Subcutaneous abdominal adipose tissue (tissue), 5 donors: ENCODE results near the gene IGFLR1.

Experiments
- H3K27ac ChIP-seq: one replicate; pipeline ENCODE4 v1.7.0; 2013; ENCODE audit warnings: low read depth, mild to moderate bottlenecking, inconsistent platforms, low read length, moderate library complexity
- H3K27me3 ChIP-seq, 5 donors: one replicate each; pipeline ENCODE4 v1.7.0; 2013; ENCODE audit warnings: low read length in 5 of 5, inconsistent platforms in 1 of 5; ENCODE audit not compliant: control insufficient read depth in 5 of 5, insufficient read depth in 4 of 5
- H3K36me3 ChIP-seq, 5 donors: one replicate each; pipeline ENCODE4 v1.7.0; 2013; ENCODE audit warnings: low read length in 5 of 5; ENCODE audit not compliant: control insufficient read depth in 5 of 5, insufficient read depth in 5 of 5
- H3K4me1 ChIP-seq, 5 donors: one replicate each; pipeline ENCODE4 v1.7.0; 2013; ENCODE audit warnings: low read length in 5 of 5, mild to moderate bottlenecking in 3 of 5, moderate library complexity in 1 of 5; ENCODE audit not compliant: control insufficient read depth in 5 of 5, insufficient read depth in 5 of 5
- H3K4me3 ChIP-seq, 5 donors: one replicate each; pipeline ENCODE4 v1.7.0; 2013; ENCODE audit warnings: low read length in 5 of 5, low read depth in 1 of 5
- H3K9ac ChIP-seq, 5 donors: one replicate each; pipeline ENCODE4 v1.7.0; 2013; ENCODE audit warnings: low read length in 5 of 5, mild to moderate bottlenecking in 4 of 5, moderate library complexity in 3 of 5
- H3K9me3 ChIP-seq, 5 donors: one replicate each; pipeline ENCODE4 v1.7.0; 2013; ENCODE audit warnings: low read length in 5 of 5; ENCODE audit not compliant: control insufficient read depth in 5 of 5
- donor health status: healthy.
- donor health status: healthy.
- donor health status: healthy.
- donor health status: healthy.
- donor health status: healthy.

Gene IGFLR1

DNA sequence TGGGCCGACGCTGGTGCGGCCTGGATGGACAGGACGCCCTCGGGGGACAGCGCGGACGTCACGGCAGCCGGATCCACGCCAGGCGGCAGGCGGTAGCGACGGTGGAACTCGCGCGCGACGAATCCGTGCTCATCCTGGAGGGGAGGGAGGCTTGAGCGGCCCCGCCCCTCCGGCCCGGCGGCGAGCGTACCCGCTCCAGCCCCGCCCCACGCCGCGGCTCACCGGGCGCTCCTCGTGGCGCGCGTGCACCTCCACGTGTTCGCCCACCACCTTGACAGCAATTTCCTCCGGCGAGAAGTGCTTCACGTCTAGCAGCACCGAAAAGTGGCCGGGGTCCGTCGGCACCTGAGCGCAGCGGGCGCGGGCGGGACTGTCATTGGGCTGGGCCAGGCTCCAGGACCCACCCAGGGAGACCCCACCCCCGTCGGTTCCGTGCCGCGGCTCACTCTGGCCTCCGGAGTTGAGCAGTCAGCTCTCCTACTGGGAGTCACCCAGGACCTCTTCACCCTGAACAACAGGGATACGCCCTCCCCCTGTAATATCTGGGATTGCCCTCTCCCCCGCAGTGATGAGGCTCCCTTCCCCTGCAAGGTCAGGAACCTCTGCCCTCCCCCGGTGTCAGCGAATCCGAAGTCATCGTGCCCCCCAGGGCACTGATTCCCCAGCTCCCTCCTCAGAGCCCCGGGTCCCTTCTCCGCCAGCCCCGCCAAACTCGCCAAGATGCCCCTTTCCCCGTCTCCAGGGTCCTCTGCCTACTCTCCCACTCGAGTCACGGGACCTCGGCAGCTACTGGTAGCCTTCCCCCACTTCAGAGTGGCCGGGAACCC, 13.5 kb upstream of the IGFLR1 start:
- Histone ChIP-seq H3K9me3 (peaks cover 0 to under 1% (median 0%) of the 10 kb centered on the region in 5 donors), H3K27ac (peak overlapping the region; percentile 96), H3K36me3 (peaks cover 0 to 30% (median 26%) of the 10 kb centered on the region in 5 donors), H3K9ac (peak overlapping the region; percentile 35 to 92 (median 71)), H3K4me1 (peaks cover 0 to 59% (median 45%) of the 10 kb centered on the region in 5 donors), H3K27me3 (no peaks in the 10 kb centered on the region), H3K4me3 (peak overlapping the region; percentile 71 to 99 (median 98))

DNA sequence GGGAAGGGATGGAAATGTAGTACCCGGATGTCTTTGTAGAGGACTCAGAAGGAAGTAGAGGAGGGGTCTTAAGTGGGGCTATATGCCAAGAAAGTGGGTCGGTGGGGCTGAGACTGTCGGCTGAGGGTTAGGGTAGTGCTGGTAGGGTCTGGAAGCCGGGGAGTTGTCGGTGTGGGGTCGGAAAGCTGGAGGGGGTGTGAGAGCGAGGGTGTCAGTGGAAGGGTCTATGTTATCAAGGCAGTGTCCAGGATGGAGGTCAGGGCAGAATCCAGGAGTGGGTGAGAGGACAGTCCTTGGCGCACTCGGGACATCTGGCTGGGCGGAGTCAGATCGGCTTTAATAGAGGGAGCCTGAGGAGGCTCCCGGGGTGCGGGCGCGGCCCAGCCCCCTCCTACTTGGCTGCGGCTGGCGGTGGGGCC, 12.9 kb upstream of the IGFLR1 start:
- Histone ChIP-seq H3K27me3 (no peaks in the 10 kb centered on the region), H3K4me3 (peak overlapping the region in 4 of 5 donors; percentile 54 to 99 (median 84)), H3K9me3 (no peaks in the 10 kb centered on the region), H3K4me1 (peaks cover 0 to 60% (median 45%) of the 10 kb centered on the region in 5 donors), H3K9ac (peak overlapping the region in 1 of 5 donors; percentile 11), H3K27ac (peak overlapping the region; percentile 96), H3K36me3 (peaks cover 0 to 30% (median 26%) of the 10 kb centered on the region in 5 donors)

DNA sequence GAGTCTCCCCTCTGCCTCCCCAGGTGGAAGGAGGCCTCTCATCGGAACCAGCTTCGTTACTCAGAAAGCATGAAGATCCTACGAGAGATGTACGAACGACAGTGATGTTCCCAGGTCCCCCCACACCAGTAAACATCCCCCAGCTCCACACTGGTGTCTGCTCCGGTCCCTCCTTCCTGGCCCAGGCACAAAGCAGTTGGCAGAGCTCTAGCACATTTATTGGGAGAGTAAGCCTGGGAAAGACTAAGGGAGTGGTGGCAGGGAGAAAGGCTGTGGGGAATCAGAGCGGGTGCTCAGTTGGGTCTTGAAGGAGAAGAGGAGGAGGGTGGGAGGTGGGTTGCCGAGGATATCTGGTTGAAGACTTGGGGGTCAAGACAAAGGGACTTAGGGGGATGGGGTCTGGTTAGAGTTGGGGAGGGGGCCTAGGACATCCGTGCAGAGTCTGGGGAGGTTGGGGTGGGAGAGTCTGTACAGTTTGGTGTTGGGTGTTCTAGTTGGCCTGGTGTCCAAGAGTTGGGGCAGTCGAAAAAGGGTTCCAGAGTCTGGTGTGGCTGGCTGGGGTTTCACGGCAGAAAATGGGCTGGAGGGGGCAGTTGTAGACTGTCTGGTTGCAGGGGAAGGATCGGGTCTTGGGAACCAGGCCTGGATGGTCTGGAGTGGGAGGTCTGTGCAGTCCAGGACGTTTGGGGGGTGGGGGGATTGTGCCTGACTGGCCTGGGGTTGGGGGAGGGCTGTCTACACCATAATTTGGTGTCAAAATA, 12.3 kb upstream of the IGFLR1 start:
- Histone ChIP-seq H3K27me3 (no peaks in the 10 kb centered on the region), H3K9ac (peak overlapping the region in 1 of 5 donors; percentile 35), H3K4me1 (peaks cover 0 to 62% (median 49%) of the 10 kb centered on the region in 5 donors), H3K27ac (peak overlapping the region; percentile 96), H3K36me3 (peaks cover 0 to 30% (median 26%) of the 10 kb centered on the region in 5 donors), H3K9me3 (no peaks in the 10 kb centered on the region), H3K4me3 (peak overlapping the region in 2 of 5 donors; percentile 54 to 99)

DNA sequence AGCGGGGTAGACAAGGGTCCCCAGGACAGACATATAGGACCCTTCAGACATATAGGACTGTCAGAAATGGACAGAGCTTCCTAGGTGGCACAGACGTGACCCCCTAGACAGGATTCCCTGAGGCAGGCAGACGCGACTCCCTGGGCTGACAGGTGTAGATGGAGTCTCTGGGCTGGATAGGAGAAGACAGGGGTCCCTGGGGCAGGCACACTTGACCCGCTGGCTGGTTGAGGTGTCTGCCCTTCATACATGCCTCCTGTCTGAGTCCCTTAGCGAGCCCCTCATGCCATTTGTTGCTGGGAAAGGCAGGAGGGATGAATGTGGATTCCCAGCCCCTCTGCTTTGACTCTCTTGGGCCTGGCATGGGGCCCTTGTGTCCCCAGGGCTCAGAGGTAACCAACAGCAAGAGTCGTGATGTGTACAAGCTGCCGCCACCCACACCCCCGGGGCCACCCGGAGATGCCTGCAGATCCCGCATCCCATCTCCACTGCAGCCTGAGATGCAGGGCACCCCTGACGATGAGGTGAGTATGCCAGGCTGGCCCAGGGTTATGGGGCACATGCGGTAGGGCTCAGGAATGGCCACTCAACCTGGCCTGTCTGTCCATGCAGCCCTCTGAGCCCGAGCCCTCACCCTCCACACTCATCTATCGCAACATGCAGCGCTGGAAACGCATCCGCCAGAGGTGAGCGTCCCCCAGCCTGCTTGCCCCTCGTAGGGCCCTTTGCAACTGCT, 11.6 kb upstream of the IGFLR1 start:
- H3K4me3 ChIP-seq = no peak overlapping the region
- peak overlapping the region in 2 of 5 donors; percentile 18 to 21 for H3K9ac ChIP-seq
- H3K4me1 ChIP-seq = peaks cover 4 to 62% (median 50%) of the 10 kb centered on the region in 5 donors
- no peaks in the 10 kb centered on the region for H3K27me3 ChIP-seq
- H3K36me3 ChIP-seq = peaks cover 0 to 30% (median 26%) of the 10 kb centered on the region in 5 donors
- no peaks in the 10 kb centered on the region for H3K9me3 ChIP-seq
- H3K27ac ChIP-seq = peak overlapping the region; percentile 96

DNA sequence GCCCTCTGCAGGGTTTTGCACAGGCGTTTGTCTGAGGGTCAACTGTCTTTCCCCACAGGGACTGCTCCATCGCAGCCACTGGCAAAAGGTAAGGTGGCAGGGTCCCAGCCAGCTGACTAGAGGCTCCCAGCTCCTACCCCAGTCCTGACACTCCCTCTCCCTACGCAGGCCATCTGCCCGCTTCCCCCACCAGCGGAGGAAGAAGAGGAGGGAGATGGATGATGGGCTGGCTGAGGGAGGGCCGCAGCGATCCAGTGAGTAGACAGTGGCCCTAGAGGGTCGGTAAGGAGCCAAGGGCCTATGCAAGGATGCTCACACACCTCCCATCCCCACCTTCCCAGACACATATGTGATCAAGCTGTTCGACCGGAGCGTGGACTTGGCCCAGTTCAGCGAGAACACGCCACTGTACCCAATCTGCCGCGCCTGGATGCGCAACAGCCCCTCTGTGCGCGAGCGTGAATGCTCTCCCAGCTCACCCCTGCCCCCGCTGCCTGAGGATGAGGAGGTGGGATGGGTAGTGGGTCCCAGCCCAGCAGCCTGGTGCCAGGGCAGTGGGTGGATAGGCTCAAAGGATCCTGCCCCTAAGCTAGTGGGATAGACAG, 10.6 kb upstream of the IGFLR1 start:
- Histone ChIP-seq H3K9ac (no peak overlapping the region), H3K36me3 (peaks cover 0 to 30% (median 26%) of the 10 kb centered on the region in 5 donors), H3K4me1 (peaks cover 9 to 64% (median 49%) of the 10 kb centered on the region in 5 donors), H3K27me3 (peaks cover 0 to 4% (median 0%) of the 10 kb centered on the region in 5 donors), H3K27ac (no peak overlapping the region), H3K4me3 (no peak overlapping the region), H3K9me3 (peaks cover 0 to 2% (median 0%) of the 10 kb centered on the region in 5 donors)

DNA sequence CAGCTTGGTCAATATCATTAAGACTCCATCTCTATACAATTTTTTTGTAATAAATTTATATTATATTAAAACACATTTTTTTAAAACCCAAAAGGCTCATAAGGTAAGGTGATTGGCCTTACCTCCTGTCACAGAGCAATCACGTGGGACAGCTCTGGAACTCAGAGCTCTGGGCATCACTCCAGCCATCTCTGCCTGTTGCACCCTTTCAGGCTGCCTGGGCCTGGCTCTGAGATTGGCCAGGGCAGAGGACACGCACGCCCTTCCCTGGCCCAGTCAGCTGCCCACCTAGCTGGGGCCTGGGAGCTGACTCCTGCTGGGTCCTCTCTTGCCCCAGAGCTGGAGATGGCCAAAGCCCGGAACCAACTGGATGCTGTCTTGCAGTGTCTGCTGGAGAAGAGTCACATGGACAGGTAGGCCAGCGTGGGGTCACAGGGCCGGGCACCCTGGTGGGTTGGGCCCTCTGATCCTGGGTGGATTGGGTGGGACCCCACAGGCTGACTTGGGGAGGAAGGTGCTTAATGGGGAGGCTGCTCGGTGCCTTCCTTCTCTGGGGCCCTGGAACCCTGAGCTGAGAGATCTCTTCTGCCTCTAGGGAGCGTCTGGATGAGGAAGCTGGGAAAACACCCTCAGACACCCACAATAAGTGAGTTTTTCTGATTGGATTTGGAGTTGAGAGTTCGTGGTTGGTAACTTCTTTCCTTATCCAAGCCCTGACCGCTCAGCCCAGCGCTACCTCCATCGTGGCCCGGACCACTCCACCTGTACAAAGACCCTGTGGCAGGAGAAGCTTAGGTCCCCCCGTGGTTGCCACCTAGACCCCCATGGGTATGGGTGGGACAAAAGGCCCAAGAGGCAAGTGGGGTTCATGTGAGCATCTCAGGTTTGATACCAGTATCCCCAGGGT, 9.8 kb upstream of the IGFLR1 start:
- peaks cover 9 to 60% (median 46%) of the 10 kb centered on the region in 5 donors for H3K4me1 ChIP-seq
- H3K9me3 ChIP-seq = peaks cover 0 to 2% (median 0%) of the 10 kb centered on the region in 5 donors
- peaks cover 0 to 30% (median 26%) of the 10 kb centered on the region in 5 donors for H3K36me3 ChIP-seq
- no peak overlapping the region for H3K4me3 ChIP-seq
- H3K27ac ChIP-seq = no peak overlapping the region
- H3K9ac ChIP-seq = no peak overlapping the region
- peaks cover 0 to 4% (median 0%) of the 10 kb centered on the region in 5 donors for H3K27me3 ChIP-seq

DNA sequence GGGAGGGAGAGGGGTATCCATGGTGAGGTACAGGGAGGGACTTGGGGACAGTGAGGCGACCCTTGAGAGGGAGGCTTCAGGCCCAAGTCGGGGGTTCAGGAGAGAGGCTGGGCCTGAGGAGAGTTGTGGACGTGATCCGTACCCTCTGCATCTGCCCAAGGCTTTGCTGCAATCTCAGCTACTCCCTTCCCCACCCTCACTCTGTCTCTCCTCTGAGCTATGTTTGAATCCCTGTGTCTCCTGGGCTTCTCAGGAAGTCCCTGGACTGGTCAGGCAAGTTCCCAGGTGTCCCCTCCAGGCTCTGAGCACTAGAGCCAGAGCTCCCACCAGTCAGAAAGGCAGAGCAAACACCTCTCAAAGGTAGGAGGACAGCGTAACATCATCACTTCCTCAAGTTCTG, 7.9 kb upstream of the IGFLR1 start:
- peaks cover 0 to 30% (median 26%) of the 10 kb centered on the region in 5 donors for H3K36me3 ChIP-seq
- H3K4me3 ChIP-seq = no peak overlapping the region
- H3K9me3 ChIP-seq = peaks cover 0 to 2% (median 0%) of the 10 kb centered on the region in 5 donors
- H3K27ac ChIP-seq = peak overlapping the region; percentile 41
- peak overlapping the region in 3 of 5 donors; percentile 37 to 59 (median 58) for H3K9ac ChIP-seq
- H3K27me3 ChIP-seq = peaks cover 0 to 4% (median 0%) of the 10 kb centered on the region in 5 donors
- H3K4me1 ChIP-seq = peaks cover 16 to 58% (median 40%) of the 10 kb centered on the region in 5 donors

DNA sequence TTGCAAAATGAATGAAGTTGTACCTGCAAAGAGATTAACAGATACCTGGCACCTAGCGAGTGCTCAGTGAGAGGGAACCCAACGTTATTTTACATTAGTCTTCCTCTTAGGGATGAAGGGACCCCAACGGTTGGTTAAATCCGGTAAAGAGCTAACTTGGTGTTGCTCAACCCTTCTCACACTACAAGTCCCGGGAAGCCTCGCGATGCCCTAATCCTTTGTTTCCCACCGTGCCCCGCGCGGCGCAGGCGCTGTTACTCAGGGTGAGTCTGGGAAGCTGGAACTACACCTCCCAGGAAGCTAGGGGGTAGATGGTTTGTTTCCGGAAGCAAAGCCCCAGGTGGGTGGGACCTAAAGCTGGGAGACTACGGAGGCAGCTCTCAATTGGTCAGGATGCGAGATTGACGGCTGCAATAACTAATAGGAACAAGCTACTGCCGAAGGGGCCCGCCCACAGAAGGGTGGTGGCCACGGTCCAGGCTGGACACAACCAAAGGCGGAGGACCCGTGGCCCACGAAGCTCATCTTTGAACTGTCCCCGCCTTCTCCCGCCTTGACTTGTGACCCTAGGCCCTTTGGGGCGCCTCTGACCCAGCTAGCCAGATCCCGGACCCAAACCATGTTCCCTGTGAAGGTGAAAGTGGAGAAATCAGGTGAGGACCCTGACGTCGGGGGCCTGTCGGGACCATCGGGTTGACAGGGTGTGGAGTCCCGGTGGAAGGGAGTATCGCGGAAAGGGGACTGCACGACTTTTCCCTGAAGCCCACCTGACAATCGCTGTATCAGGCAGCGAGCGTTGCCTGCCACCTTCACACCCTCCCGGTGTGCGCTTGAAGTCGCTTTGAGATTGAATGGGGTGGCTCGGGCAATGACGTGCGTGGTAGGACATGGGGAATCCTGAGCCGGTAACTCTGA, 6.1 kb upstream of the IGFLR1 start, which contains the start of gene LIN37:
Gene LIN37, plus strand, starts transcription at position 471 of the 915 bp plus-strand sequence. Its CDS starts 149 bp downstream, at position 620.
- Histone ChIP-seq H3K9me3 (peaks cover 0 to 2% (median 0%) of the 10 kb centered on the region in 5 donors), H3K4me1 (peaks cover 20 to 49% (median 43%) of the 10 kb centered on the region in 5 donors), H3K4me3 (peak within 1 kb of the TSS; percentile 91 to 98 (median 97)), H3K27me3 (peaks cover 0 to 4% (median 0%) of the 10 kb centered on the region in 5 donors), H3K27ac (peak within 1 kb of the TSS; percentile 70), H3K36me3 (peaks cover 0 to 23% (median 16%) of the 10 kb centered on the region in 5 donors), H3K9ac (peak within 1 kb of the TSS; percentile 77 to 97 (median 93))
